Measurements from ENCODE around the gene ZNF44.
A peak's percentile ranks its signal among the peaks of the same experiment; 100 is the strongest.
"Not testable (repeated sequence)": the region's sequence is repeated elsewhere in the genome, so short reads cannot be mapped to it uniquely, and the experiment has no call there.

The ZNF44 gene

DNA sequence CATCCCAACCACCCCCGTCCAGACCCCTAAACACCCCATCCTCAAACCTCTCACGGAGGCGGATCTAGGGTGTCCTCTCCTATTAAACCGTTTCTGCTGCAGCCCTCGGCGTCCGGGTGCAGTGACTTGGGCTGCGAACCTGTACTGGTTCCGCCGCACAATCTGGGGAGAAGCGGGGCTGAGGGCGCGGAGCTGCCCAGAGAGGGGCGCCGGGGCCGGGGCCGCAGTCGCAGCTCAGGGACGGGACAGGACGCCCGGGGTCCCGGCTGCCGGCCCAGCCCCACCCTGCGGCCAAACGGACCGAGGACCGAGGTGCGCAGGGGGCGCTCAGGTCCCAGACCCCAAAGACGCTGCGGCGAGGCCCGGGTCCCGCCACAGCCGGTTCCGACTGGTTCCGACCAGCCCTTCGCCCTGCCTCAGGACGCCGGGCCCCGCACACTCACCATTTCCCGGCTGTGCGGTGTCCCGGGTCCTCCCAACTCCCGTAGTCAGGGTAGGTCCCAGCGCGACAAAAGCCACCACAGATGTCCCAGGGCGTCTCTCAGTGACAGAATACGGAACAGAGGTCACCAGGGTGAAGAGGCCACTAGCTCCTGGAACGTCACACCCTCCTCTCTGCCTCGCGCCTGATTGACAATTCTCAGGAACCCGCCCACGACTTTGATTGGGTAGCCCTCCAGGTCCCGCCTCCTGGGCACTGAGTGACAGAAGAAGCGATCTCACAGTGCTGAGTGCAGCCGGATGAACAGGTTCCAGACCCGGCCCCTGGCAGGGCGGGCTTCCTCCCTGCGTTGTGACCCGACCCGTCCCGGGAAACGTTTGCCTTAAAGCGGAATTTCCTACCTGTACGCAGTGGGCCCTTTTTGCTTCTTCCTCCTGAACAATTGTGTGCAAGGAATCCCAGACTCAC lies at the start of gene ZNF44:
TSS of gene ZNF44 (minus strand) at position 635 of the 910 bp plus-strand sequence. CDS start at position 446, 189 bp downstream.
- H3K27me3 ChIP-seq (ENCODE audit: control insufficient read depth in 1 of 2, insufficient read depth in 2 of 2, low read length in 2 of 2): no peaks in the 10 kb centered on the region
- H3K36me3 ChIP-seq (ENCODE audit: insufficient read depth, low read length): no peaks in the 10 kb centered on the region
- peak within 1 kb of the TSS; percentile 82 to 94 for H3K4me3 ChIP-seq (ENCODE audit: low read depth in 1 of 2, low read length in 2 of 2)
- H3K27ac ChIP-seq (ENCODE audit: low read depth, low read length): peak within 1 kb of the TSS; percentile 83
- H3K9me3 ChIP-seq (ENCODE audit: low read length): no peaks in the 10 kb centered on the region
- peak within 1 kb of the TSS; percentile 77 for H3K9ac ChIP-seq (ENCODE audit: low read length)
- peaks cover 13% of the 10 kb centered on the region for H3K4me1 ChIP-seq (ENCODE audit: insufficient read depth, low read length)

DNA sequence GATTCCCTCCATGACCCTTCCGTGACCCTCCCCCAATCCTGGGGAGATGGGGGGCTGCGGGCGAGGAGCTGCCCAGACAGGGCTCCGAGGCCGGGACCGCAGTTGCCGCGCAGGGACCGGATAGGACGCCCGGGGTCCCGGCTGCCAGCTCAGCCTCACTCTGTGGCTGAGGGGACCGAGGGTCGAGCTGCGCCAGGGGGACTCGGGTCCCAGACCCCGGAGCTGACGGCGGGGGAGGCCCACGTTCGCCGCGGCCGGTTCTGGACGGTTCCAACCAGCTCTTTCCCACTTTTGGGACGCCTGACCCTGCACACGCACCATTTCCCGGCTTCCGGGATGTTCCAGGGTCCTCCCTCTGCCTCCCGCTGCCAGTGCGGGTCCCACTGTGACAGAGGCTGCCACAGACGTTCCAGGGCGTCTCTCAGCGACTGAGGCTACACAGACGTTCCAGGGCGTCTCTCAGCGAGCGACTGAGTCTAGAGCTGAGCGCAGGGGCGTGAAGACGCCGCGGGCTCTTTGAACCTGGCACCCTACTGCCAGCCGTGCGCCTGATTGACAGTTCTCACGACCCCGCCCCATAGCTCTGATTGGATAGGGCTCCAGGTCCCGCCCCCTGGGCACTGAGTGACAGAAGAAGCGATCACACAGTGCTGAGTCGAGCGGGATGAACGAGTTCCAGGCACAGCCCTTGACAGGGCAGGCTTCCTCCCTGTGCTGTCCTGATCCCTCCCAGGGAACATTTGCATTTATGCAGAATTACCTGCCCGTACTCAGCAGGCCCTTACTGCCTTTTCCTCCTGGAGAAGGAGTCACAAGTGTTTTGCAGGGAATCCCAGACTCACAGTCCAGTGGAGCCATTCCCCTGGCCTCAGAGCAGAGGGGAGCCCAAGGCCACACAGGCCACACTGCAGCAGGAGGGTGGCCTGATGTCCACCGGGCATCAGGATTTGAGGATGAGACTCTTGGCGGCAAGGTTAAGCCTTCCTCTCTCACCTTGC lies 38.8 kb upstream of the ZNF44 start, which contains the start of gene ZNF563:
TSS of gene ZNF563 (minus strand) at position 472 of the 998 bp plus-strand sequence. CDS start at position 321, 151 bp downstream.
- Histone ChIP-seq H3K4me1 (ENCODE audit: insufficient read depth, low read length) (peaks cover 10% of the 10 kb centered on the region), H3K36me3 (ENCODE audit: insufficient read depth, low read length) (no peaks in the 10 kb centered on the region), H3K27me3 (ENCODE audit: control insufficient read depth in 1 of 2, insufficient read depth in 2 of 2, low read length in 2 of 2) (no peaks in the 10 kb centered on the region), H3K9ac (ENCODE audit: low read length) (peak within 1 kb of the TSS; percentile 66), H3K27ac (ENCODE audit: low read depth, low read length) (peak within 1 kb of the TSS; percentile 82), H3K9me3 (ENCODE audit: low read length) (no peaks in the 10 kb centered on the region), H3K4me3 (ENCODE audit: low read depth in 1 of 2, low read length in 2 of 2) (peak within 1 kb of the TSS; percentile 71 to 76)

DNA sequence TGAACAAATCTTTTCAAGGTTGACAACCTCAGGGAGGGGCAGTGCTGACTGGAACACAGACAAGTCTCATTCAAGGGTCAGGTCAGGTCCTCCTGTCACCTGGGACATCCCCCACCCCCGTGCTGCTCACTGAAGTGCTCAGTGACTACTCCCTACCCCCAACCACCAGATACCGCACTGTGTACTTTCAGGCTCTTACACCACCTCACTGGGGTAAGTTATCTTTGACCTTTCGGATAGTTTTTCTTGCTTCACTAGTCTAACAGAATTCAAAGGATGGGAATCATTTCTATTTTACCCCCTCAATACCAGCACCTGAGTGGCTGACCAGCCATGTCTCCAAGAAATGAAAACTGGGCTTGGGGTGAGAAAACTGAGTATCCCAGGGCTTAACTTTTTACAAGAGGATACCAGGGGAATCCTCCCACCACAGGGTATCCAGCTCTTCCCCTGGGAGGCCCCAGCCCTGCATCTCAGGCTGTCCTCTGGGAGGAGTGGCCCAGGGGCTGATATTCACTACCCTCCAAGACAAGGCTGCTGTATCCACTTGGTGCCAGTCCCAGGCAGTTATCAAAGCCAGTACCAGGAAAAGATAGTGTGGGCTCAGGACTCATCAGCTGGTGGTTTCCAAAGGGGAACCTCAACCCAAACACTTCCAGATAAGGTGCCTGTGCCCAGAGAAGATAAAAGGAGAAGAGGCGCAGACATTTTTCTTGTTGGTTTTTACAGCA lies 36.7 kb upstream of the ZNF44 start:
- no peak overlapping the region for H3K27ac ChIP-seq (ENCODE audit: low read depth, low read length)
- H3K4me1 ChIP-seq (ENCODE audit: insufficient read depth, low read length): peaks cover 10% of the 10 kb centered on the region
- H3K4me3 ChIP-seq (ENCODE audit: low read depth in 1 of 2, low read length in 2 of 2): no peak overlapping the region

DNA sequence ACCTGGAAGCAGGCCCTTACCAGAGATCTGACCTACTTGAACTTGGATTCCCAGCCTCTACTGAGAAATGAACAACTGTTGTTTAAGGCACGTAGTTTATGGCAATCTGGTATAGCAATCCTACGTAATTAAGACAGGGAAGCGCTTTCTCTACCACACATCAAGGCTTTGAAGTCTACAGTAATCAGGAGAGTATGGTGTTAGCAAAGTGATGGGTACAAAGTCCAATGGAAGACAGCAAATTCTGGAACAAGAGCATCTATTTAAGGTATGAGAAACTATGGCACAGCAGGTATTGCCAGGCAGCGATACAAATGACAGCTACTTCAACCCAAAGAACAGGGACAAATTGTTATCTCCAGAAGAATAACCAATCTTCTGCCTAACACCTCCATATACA lies 35.7 kb upstream of the ZNF44 start:
- no peaks in the 10 kb centered on the region for H3K27me3 ChIP-seq (ENCODE audit: control insufficient read depth in 1 of 2, insufficient read depth in 2 of 2, low read length in 2 of 2)
- no peaks in the 10 kb centered on the region for H3K9me3 ChIP-seq (ENCODE audit: low read length)
- H3K9ac ChIP-seq (ENCODE audit: low read length): no peak overlapping the region
- H3K36me3 ChIP-seq (ENCODE audit: insufficient read depth, low read length): no peaks in the 10 kb centered on the region
- no peak overlapping the region for H3K27ac ChIP-seq (ENCODE audit: low read depth, low read length)
- H3K4me3 ChIP-seq (ENCODE audit: low read depth in 1 of 2, low read length in 2 of 2): no peak overlapping the region
- peaks cover 10% of the 10 kb centered on the region for H3K4me1 ChIP-seq (ENCODE audit: insufficient read depth, low read length)

More for the DNA sequence above, 36.7 kb upstream of the ZNF44 start:
- Histone ChIP-seq H3K9me3 (ENCODE audit: low read length) (no peaks in the 10 kb centered on the region), H3K36me3 (ENCODE audit: insufficient read depth, low read length) (no peaks in the 10 kb centered on the region), H3K27me3 (ENCODE audit: control insufficient read depth in 1 of 2, insufficient read depth in 2 of 2, low read length in 2 of 2) (no peaks in the 10 kb centered on the region), H3K9ac (ENCODE audit: low read length) (no peak overlapping the region)

DNA sequence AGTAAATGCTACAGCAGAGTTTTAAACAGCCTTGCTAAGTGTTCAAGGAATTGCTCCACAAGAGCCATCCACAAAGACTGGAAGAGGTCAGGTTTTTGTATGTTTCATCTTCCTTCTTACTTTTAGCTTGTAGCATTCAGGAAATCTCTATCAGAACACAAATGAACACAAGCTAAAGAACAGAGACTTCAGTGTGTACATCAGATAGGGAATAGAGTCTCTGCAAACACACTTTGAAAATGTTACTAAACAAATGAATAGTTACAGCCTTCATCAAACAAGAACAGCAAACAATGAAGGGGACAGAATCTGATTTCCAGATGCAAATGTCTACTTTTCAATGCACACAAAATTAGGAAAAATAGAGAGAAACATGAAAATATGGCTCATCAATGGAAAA lies 31.0 kb upstream of the ZNF44 start:
- Histone ChIP-seq H3K36me3 (ENCODE audit: insufficient read depth, low read length) (no peaks in the 10 kb centered on the region), H3K27ac (ENCODE audit: low read depth, low read length) (no peak overlapping the region), H3K27me3 (ENCODE audit: control insufficient read depth in 1 of 2, insufficient read depth in 2 of 2, low read length in 2 of 2) (no peaks in the 10 kb centered on the region), H3K4me1 (ENCODE audit: insufficient read depth, low read length) (no peaks in the 10 kb centered on the region), H3K9ac (ENCODE audit: low read length) (no peak overlapping the region), H3K4me3 (ENCODE audit: low read depth in 1 of 2, low read length in 2 of 2) (no peak overlapping the region), H3K9me3 (ENCODE audit: low read length) (no peaks in the 10 kb centered on the region)

DNA sequence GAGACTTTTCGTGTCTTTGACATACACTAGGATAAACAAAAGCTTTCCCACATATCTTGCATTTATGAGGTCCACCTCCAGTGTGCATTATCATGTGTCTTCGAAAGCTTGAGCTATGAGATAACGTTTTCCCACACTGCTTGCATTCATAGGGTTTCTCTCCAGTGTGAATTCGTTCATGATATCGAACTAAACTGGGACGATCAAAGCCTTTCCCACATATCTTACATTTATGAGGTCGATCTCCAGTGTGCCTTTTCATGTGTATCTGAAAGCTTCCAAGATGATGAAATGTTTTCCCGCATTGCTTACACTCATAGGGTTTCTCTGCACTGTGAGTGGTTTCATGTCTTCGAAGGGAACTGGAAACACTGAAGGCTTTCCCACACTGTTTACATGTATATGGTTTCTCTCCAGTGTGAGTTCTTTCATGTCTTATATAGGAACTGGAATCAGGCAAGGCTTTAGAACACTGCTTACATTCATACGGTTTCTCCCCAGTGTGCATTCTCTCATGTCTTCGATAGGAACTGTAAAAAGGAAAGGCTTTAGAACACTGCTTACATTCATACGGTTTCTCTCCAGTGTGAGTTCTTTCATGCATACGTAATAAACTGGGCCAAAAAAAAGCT lies 24.2 kb upstream of the ZNF44 start:
- no peaks in the 10 kb centered on the region for H3K9me3 ChIP-seq (ENCODE audit: low read length)
- no peaks in the 10 kb centered on the region for H3K27me3 ChIP-seq (ENCODE audit: control insufficient read depth in 1 of 2, insufficient read depth in 2 of 2, low read length in 2 of 2)
- peaks cover 16% of the 10 kb centered on the region for H3K36me3 ChIP-seq (ENCODE audit: insufficient read depth, low read length)
- no peak overlapping the region for H3K27ac ChIP-seq (ENCODE audit: low read depth, low read length)
- H3K9ac ChIP-seq (ENCODE audit: low read length): no peak overlapping the region
- H3K4me1 ChIP-seq (ENCODE audit: insufficient read depth, low read length): no peaks in the 10 kb centered on the region
- no peak overlapping the region for H3K4me3 ChIP-seq (ENCODE audit: low read depth in 1 of 2, low read length in 2 of 2)

DNA sequence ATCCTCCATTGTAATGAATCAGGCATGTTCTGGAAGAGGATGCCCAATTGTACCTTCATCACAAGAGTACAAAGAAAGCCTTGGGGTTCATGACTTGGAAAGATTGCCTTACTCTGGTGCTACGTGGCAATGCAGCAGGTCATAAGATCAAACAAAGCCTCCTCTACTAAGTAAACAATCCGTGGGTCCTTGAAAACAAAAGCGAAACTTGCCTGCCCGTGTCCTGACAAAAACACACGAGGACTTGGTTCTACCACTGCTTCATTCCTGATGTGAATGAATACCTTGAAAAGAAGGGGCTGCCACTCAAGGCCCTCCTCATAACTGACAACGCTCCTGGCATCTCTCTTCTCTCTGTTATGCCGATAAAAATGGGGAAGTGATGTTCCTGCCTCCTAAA lies 19.9 kb upstream of the ZNF44 start:
- Histone ChIP-seq H3K9ac (ENCODE audit: low read length) (no peak overlapping the region), H3K4me1 (ENCODE audit: insufficient read depth, low read length) (no peaks in the 10 kb centered on the region), H3K9me3 (ENCODE audit: low read length) (no peaks in the 10 kb centered on the region), H3K27ac (ENCODE audit: low read depth, low read length) (no peak overlapping the region), H3K36me3 (ENCODE audit: insufficient read depth, low read length) (peaks cover 14% of the 10 kb centered on the region), H3K27me3 (ENCODE audit: control insufficient read depth in 1 of 2, insufficient read depth in 2 of 2, low read length in 2 of 2) (no peaks in the 10 kb centered on the region), H3K4me3 (ENCODE audit: low read depth in 1 of 2, low read length in 2 of 2) (no peak overlapping the region)

DNA sequence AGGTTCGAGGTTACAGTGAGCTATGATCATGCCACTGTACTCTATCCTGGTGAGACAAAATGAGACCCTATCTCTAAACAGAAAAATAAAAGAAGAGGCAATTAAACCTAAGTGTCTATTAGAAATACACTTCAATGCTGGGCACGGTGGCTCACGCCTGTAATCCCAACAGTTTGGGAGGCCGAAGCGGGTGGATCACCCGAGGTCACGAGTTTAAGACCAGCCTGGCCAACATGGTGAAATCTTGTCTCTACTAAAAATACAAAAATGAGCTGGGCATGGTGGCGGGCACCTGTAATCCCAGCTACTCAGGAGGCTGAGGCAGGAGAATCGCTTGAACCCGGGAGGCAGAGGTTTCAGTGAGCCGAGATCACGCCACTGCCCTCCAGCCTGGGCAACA lies 14.2 kb upstream of the ZNF44 start:
- not testable (repeated sequence) for H3K9me3 ChIP-seq (ENCODE audit: low read length); H3K36me3 ChIP-seq (ENCODE audit: insufficient read depth, low read length); H3K27me3 ChIP-seq (ENCODE audit: control insufficient read depth in 1 of 2, insufficient read depth in 2 of 2, low read length in 2 of 2); H3K27ac ChIP-seq (ENCODE audit: low read depth, low read length); H3K9ac ChIP-seq (ENCODE audit: low read length); H3K4me3 ChIP-seq (ENCODE audit: low read depth in 1 of 2, low read length in 2 of 2); H3K4me1 ChIP-seq (ENCODE audit: insufficient read depth, low read length)

DNA sequence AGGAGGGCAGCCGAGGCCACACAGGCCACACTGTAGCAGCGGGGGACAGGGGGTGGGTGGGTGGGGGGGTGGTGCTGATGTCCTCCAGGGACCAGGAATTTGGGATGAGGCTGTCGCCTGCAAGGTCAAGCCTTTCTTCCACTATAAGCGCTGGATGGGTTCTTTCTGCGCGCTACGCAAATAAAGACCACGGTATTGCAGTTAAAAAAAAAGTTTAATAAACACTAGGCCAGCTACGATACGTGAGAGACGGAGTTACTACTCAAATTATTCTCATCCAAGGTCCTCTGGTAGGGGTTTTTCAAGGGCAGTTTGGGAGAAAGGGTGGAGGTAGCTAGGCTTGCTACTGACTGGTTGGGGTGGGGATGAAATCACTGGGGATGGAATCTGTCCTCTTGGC lies 508 bp upstream of the ZNF44 start:
- Histone ChIP-seq H3K9me3 (ENCODE audit: low read length) (no peaks in the 10 kb centered on the region), H3K36me3 (ENCODE audit: insufficient read depth, low read length) (no peaks in the 10 kb centered on the region), H3K4me1 (ENCODE audit: insufficient read depth, low read length) (peaks cover 13% of the 10 kb centered on the region), H3K27ac (ENCODE audit: low read depth, low read length) (peak overlapping the region; percentile 83), H3K4me3 (ENCODE audit: low read depth in 1 of 2, low read length in 2 of 2) (peak overlapping the region; percentile 82 to 94), H3K9ac (ENCODE audit: low read length) (peak overlapping the region; percentile 77), H3K27me3 (ENCODE audit: control insufficient read depth in 1 of 2, insufficient read depth in 2 of 2, low read length in 2 of 2) (no peaks in the 10 kb centered on the region)

DNA sequence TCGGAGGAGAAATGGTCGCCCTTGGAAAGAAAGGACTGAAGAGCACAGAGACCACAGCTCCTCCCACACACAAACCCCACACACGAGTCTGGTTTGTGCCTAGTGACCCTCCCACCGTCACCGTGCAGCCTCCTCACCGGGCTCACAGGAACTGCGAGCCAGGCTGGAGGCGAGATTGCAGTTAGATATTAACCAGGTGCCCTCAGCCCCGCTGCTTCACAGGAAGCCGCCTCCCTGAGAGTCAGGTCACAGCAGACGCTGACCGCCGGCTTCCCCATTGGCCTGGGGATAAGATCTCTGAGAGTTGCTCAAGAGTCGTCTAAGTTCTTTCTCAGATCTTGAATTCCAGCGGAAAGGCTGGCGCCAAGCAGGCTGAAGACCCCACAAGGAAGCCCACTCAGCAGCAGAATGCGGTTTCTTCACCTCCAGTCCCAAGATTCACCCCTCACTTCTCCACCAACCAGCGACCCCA lies 870 bp downstream of the ZNF44 start:
- peaks cover 13% of the 10 kb centered on the region for H3K4me1 ChIP-seq (ENCODE audit: insufficient read depth, low read length)
- no peaks in the 10 kb centered on the region for H3K36me3 ChIP-seq (ENCODE audit: insufficient read depth, low read length)
- H3K9me3 ChIP-seq (ENCODE audit: low read length): no peaks in the 10 kb centered on the region
- H3K4me3 ChIP-seq (ENCODE audit: low read depth in 1 of 2, low read length in 2 of 2): peak overlapping the region; percentile 82 to 94
- H3K27me3 ChIP-seq (ENCODE audit: control insufficient read depth in 1 of 2, insufficient read depth in 2 of 2, low read length in 2 of 2): no peaks in the 10 kb centered on the region
- H3K9ac ChIP-seq (ENCODE audit: low read length): peak overlapping the region; percentile 77
- H3K27ac ChIP-seq (ENCODE audit: low read depth, low read length): peak overlapping the region; percentile 83

Data from muscle layer of colon (tissue), 2 donors.